Measurements from ENCODE around the gene P2RX5.

Gene P2RX5

DNA sequence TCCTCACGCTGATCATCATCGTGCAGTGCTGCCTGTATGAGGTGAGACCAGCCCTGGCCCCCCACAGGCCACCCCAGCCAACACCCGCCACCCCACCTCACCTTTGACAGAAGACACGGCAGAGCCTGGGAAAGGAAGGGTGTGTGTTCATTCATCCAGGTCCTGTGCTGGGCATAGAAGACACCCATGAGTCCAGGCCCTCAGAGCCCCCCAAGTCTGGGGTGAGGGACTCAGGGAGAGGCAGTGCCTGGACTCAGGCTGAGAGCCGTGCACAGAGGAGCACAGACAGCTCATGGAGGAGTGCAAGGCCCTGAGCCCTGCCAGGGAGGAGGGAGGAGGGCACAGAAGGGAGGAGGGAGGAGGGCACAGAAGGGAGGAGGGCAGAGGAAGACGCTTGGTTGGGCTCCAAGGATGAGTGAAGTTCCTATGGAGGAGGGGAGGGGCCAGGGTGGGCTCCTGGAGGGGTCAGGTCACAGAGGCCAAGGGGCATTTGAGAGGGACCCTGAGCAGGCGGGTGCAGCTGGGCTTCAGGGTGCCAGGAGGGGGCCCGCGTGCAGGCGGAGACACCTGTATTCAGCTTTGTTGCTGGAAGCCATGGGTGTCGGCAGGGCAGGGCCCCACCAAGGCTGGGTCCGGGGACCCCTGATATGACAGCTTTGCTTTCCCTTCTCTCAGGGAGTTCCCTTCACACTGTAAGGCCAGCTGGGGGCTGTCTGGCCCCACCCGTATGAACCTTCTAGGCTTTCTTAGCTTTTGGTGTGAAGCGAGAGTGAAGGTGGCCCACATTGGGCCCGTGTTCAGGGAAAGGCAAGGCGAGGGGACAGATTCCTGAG, 39.0 kb downstream of the P2RX5 start:
- DNase-seq (ENCODE audit: low spot score), result no peak

DNA sequence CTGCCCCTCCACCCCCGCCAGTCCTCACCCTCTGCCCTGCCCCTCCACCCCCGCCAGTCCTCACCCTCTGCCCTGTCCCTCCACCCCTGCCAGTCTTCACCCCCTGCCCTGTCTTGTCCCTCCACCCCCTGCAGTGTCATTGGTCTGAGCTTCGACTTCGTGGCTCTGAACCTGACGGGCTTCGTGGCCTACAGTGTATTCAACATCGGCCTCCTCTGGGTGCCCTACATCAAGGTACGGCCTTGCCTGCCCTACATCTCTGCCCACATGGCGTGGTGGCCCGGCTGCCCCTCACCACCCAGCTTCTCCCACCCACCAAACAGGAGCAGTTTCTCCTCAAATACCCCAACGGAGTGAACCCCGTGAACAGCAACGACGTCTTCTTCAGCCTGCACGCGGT, 39.6 kb downstream of the P2RX5 start:
- DNase-seq (ENCODE audit: low spot score), result no peak

DNA sequence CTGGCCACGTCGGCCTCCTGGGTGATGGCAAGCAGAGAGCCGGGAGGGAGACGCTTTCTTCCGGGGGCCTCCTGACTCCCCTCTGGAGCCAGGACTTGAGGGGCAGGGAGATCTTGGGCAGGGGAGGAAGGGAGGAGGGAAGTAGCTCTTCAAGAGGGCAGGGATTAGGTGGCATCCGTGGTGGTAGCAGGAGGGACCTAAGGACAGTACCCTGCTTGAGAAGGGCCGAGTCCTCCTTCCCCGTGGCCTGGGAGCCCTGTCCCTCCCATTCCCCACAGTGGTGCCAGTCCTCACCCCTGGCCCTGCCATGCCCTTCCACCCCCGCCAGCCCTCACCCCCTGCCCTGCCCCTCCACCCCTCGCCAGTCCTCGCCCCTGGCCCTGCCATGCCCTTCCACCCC, 40.2 kb downstream of the P2RX5 start:
- no peak for DNase-seq (ENCODE audit: low spot score)

DNA sequence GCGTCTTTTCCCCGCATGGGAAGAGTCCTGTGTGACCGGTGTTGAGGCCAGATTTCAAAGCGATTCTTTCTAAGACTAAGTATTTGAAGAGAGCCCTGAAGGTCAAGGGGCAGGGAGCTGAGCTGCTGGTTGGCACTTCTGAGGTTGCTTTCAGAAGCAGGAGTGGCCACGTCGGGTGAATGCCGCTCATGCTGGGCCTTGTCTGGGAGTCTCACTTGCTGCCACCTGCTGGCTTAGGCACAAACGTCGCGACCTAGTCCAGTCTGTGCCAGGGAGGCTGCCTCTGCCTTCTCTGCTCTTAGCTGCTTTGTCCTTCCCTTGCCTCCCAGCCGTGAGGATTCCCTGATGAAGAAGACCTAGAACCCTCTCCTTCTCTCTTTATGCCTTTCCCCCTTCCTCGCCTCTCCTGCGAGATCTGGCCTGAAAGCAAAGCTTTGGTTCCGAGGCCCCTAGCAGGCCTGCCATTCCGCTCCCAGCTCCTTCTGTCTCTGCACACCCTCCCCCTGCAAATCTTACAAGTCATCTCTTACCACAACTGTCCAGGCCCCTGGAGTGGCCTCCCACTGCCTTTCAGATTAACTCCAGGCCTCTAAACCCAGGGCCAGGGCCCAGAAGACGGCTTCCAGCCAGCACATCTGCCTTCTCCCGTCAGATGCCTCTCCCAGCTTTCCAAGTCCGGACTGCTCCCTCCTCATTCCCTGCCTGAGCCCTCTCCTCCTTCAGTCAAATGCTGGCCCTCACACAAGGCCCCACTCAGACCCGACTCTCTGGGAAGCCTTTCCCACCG, 48.0 kb downstream of the P2RX5 start:
- DNase-seq (ENCODE audit: low spot score), result peak; percentile 42

DNA sequence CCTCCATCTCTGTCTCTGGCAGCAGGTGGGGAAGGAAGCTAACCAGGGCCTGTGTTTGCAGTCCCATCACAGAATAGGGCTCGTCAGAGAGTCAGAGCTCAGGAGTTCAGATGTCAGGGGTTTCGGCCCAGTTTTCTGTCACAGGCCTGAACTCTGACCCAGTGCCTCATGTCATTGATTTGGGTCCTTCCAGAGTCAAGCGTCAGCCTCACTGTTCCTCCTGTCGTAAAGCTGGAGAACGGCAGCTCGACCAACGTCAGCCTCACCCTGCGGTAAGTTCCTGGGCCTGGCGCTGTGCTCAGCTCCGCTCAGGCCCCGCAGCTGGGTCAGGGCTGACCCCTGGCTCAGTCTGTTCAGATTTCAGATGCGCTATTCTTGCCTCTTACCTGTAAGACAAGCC, 48.7 kb downstream of the P2RX5 start:
- DNase-seq (ENCODE audit: low spot score), result no peak

DNA sequence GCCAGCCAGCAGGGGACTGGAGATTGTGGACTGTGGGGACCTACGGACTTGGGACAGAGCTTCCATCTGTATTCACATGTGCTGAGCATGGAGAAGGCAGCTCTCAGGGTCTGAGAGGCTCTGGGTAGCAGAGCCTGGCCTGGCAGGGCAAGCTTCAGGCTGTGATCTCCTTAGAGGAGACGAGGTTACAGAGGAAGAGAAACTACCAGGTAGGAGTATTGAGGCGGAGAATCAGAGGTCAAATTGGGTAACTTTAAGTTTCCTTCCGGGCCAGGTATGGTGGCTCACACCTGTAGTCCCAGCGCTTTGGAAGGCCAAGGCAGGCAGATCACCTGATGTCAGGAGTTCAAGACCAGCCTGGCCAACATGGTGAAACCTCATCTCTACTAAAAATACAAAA, 50.6 kb downstream of the P2RX5 start:
- DNase-seq (ENCODE audit: low spot score), result no peak

DNA sequence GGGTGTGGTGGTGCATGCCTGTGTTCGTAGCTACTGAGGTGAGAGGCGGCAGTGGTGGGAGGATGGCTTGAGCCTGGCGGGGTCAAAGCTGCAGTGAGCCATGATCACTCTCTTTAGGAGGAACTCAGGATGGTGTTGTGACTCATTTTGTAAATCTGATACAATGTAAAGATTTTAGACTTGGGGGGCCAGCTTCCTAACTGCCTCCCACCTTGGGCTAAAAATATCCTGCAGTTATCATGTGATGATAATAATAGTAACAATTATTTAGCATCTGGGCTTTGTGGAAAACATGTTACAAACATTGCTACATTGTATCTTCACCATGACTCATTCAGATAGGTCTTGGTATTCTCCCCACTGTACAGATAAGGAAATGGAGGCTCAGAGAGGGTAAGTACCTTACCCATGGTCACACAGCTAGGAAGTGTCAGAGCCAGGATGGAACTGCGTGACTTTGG, 52.0 kb downstream of the P2RX5 start:
- DNase-seq (ENCODE audit: low spot score), result no peak

DNA sequence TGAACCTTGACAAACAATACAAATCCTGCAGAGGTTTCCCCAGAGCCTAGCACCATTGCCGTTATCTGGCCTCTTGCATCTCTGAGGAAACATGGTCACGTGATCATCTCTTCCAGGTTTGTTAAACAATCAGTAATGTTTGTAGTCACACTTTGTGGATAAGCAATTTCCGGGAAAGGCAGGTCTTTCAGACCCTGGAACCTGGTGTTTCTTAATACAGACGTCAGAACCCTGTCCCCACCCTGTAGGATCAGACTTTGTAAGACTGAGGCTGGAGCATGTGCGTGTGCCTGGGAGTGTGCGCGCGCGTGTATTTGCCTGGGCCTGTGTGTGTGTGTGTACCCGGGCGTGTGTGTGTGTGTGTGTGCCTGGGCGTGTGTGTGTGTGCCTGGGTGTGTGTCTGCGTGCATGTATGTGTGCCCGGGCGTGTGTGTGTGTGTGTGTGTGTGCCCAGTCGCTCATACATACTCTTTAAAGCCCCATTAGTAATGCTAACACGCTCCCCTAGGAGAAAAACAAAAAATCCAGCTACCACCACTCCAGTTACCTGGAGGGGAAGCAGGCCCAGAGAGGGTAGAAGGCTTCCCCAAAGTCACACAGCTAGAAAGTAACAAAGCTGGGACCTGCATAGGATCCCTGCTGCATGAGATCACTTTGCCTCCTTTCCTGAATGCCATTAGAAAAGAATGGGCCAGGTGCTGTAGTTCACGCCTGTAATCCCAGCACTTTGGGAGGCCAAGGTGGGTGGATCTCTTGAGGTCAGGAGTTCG, 54.1 kb downstream of the P2RX5 start:
- no peak for DNase-seq (ENCODE audit: low spot score)

DNA sequence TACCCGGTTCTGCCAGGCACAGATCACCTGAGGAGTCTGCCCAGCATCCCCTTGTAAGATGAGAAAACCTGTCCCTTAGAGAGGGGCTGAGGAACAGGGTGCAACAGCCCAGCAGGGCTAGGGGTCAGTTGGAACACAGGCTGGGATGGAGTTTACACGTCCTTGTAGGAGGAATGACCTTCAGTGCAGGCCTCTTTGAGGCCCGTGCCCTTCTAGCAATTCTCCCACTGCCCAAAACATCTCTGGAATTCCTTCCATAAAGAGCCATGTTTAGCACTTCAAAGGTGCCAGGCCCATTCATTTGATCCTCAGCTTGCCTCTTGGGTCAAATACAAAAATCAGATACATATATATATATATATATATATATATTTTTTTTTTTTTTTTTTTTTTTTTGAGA, 54.9 kb downstream of the P2RX5 start:
- DNase-seq (ENCODE audit: low spot score), result no peak

DNA sequence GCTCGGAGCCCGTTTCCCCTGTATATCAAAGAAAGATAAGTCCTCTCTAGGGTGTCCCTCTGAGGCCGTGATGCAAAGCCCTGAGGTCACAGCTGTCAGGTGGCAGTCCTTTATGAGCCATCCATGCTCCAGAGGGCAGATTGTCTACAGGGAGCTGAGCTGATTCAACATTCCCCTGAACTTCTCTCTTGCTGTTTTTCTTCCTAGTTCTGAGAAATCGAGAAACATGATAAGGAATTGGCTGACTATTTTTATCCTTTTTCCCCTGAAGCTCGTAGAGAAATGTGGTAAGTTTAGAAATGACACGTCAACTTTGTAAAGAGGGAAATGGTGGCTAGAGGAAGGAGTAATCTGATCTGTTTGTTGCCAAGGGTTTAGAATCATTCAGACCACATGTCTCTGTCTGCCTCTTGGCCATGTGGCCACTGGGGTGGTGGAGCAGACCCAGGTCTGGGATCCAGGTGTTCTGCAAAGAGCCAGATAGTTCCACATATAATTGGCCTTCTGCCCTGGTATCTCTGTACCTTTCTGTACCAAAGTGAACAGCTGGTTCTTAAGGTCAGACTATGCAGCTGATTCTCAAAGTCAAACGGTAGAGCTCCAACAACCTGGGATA, 55.9 kb downstream of the P2RX5 start:
- no peak for DNase-seq (ENCODE audit: low spot score)

DNA sequence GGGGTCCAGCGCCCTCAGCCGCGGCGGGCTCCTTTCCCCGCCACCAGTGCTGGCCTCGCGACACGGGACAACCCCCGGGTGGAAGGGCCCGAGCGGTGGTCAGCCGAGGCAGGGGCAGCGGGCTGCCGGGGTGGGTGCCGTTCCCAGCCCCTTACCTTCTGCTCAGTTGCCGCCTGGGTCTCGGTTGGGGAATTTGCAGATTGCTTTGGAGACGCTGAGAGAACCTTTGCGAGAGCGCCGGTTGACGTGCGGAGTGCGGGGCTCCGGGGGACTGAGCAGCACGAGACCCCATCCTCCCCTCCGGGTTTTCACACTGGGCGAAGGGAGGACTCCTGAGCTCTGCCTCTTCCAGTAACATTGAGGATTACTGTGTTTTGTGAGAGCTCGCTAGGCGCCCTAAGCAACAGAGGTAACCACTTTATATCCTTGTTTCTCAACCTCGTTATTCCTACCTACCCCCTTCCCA, 59.0 kb downstream of the P2RX5 start:
- no peak for DNase-seq (ENCODE audit: low spot score)

DNA sequence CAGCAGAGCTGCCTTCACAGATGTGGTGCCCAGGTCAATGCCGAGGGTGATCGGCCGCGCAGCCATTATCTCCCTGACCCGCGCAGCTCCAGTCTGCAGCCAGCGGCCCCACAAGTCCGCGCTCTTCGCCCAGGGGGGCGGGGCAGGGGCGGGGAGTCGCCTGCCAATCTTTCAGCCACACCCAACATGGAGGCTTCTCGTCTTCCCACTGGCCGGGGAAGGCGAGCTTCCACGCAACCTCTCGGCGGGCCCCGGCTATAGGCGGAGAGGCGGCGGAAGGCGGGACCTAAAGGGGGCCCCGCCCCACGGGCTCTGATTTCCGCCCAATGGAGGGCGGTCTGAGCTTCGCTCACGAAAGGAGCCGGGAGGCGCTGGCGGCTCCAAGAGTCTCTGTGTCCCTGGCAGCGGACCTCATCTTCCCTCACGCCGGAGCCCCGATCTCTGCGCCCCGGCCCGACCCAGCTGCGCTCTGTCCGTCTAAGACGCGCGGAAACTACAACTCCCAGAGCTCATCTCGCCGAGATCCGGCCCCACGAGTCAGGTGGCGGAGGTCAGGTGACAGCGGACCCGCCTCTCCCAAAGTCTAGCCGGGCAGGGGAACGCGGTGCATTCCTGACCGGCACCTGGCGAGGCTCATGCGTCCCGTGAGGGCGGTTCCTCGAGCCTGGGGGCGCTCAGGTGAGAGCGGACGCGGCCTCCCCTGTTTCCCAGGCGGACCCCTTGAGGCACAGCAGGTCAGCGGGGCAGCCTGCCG, 59.6 kb downstream of the P2RX5 start, which contains the start of the genes CTNS and SHPK:
Gene CTNS, plus strand, starts transcription at position 607 of the 754 bp plus-strand sequence. CDS start 3,447 bp downstream, outside the sequence.
Gene SHPK, minus strand, starts transcription at position 97 of the 754 bp plus-strand sequence. Its CDS starts 31 bp downstream, at position 66.
- peak; percentile 98 for DNase-seq (ENCODE audit: low spot score)

DNA sequence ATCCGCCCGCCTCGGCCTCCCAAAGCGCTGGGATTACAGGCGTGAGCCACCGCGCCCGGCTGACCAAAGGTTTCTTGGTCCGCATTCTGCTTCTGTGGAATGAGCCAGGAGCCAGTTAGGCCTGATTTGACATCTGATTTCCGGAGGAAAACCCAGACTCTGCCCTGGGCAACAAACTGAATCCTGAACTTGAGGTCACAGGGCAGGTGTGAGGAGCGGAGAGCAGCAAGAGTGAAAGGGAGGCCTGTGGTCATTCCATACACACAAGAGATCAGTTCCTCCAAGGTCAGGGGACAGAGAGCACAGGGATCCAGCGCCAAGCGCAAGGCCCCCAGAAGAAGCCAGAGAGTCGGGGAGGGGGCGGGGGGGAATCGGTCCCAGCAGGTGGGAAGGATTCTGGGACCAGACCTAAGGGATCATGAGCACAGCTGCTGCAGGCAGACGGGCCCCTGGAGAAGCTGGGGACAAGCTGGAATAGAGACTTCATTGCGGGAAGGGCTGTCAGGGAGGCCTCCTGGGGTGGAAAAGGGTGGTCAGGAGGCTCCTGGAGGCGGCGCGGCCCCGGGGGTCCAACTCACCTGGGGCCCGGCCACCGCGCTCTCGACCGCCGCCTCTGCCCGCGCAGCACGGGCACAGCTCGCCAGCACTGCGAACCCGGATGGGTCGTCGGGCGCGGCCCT, 60.3 kb downstream of the P2RX5 start:
- no peak for DNase-seq (ENCODE audit: low spot score)

DNA sequence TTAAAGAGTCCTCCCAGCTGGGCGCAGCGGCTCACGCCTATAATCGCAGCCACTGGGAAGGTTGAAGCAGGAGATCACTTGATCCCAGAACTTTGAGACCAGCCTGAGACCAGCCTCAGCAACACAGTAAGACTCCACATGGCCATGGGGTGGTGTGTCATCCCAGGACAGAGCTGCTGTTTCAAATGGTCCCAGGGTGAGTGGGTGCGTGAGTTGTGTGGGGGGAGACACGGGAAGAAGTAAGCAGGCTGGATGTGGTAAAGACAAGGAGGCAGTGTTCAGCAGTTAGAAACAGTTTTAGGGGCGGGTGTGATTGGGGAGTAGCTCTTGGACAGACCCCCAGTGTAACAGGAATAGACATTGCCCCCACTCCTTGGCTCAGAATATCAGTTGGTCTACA, 63.7 kb downstream of the P2RX5 start:
- no peak for DNase-seq (ENCODE audit: low spot score)

DNA sequence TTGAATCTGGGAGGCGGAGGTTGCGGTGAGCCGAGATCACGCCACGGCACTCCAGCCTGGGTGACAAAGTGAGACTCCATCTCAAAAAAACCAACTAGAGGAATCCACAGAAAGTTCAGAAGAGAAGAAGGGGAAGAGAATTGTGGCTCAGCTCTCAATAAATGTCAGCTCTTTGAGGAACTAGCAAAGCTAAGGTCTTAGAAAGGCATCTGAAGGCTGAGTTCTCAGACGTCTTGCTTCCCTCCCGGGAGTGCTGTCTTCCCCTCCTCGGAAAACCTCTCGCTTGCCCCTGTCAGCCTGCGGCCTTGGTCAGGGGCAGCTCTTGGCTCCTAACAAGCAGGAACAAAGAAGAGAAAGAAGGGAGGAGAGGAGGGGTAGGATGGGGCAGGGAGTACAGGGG, 65.2 kb downstream of the P2RX5 start:
- no peak for DNase-seq (ENCODE audit: low spot score)

DNA sequence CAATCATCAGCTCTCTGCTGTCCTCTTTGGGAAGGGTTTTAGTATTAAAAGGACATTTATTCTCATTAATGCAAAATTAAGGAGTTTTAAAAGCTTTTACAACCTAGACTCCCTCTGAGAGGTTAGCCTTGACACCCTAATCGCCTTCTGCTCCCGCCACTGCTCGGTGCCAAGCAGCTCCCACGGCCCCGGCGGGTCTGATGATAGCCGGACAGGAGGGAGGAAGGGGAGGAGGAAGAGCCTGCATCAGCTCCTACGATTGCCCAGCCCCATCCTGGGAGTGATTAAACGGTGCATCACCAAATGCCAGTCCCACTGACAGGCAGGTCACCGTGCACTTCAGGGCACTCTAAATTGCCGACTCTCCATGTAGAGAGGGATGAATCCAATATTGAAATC, 68.2 kb downstream of the P2RX5 start:
- DNase-seq (ENCODE audit: low spot score), result no peak

DNA sequence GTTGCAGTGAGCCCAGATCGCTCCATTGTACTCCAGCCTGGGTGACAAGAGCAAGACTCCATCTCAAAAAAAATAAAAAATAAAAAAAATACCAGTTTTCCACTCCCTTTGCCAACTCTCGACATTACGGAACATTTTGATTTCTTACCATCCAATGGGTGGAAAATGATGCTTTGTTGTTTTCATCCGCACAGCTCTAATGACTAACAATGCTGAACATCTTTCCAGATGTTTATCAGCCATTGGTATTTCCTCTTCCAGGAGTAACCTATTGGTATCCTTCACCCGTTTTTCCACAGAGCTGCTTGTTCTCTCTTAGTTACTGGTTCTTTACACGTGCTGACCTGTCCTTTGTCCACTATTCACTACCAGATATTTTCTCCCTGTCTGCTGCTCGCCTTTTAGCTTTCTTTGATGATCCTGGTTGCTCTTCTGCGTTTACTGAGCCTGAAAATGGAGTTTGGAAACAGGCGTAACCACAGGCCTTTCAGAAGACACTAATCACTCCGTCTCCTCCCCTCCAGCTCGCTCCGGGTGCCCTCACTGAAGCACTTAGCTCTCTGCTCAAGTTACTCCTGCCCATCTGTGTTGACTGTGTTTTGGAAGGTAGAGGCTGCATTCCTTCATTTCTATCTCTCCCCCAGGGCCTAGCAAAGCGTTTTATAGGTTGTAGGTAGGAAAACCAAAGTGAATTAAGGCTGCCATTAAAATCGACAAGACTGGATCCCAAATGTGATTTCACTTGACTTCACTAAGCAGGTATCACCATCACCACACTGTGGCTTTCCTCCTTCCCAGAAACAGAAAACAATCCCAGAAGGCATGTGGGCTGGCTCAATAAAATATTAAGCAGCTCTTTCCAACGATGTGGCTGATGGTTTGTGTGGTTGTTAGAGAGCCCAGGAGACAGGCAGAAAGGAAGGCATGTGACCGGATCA, 68.9 kb downstream of the P2RX5 start:
- no peak for DNase-seq (ENCODE audit: low spot score)

Measured in cerebellar cortex (tissue), 1 donor.